Activated CD4-positive, CD25-positive, alpha-beta regulatory T cell treated with anti-CD3 and anti-CD28 coated beads, Interleukin-2, amount 50 U/mL, for 72 hours (primary cell): Measurements from ENCODE around the gene CD164L2.
A peak's percentile ranks its signal among the peaks of the same experiment; 100 is the strongest.
"Not testable (repeated sequence)": the region's sequence is repeated elsewhere in the genome, so short reads cannot be mapped to it uniquely, and the experiment has no call there.

ENCODE experiments used
- DNase-seq: peaks from one replicate; pipeline ENCODE4 v3.0.0; 2021

CD164L2 gene

GRCh38 chr1:27403931-27404330 is 20.8 kb upstream of the CD164L2 start:
- DNase-seq, result no peak

GRCh38 chr1:27403065-27403726 is 20.1 kb upstream of the CD164L2 start:
- no peak for DNase-seq

- DNase-seq, result no peak
Observed at GRCh38 chr1:27402349-27402754, 19.2 kb upstream of the CD164L2 start.

- no peak for DNase-seq
Observed at GRCh38 chr1:27400963-27401341, 17.8 kb upstream of the CD164L2 start.

- DNase-seq, result no peak
Observed at GRCh38 chr1:27400082-27400962, 17.2 kb upstream of the CD164L2 start.

GRCh38 chr1:27399251-27400025 is 16.3 kb upstream of the CD164L2 start:
- DNase-seq, result no peak

GRCh38 chr1:27398405-27399149 is 15.4 kb upstream of the CD164L2 start:
- no peak for DNase-seq

GRCh38 chr1:27397749-27398148 is 14.6 kb upstream of the CD164L2 start:
- DNase-seq, result no peak

- no peak for DNase-seq
Observed at GRCh38 chr1:27397110-27397509, 14.0 kb upstream of the CD164L2 start.

GRCh38 chr1:27395441-27396195 is 12.5 kb upstream of the CD164L2 start:
- DNase-seq, result peak; percentile 80

- no peak for DNase-seq
Observed at GRCh38 chr1:27394925-27395324, 11.8 kb upstream of the CD164L2 start.

GRCh38 chr1:27394282-27394658 is 11.1 kb upstream of the CD164L2 start:
- DNase-seq, result no peak

GRCh38 chr1:27393641-27394281 is 10.6 kb upstream of the CD164L2 start:
- no peak for DNase-seq

- no peak for DNase-seq
Observed at GRCh38 chr1:27392778-27393635, 9.9 kb upstream of the CD164L2 start.

GRCh38 chr1:27392096-27392777 is 9.1 kb upstream of the CD164L2 start, which contains the start of gene GPR3:
Gene GPR3, plus strand, starts transcription at chr1:27392622. Its CDS starts 1,177 bp downstream, at chr1:27393799.
- peak; percentile 87 for DNase-seq

- no peak for DNase-seq
Observed at GRCh38 chr1:27391511-27392095, 8.5 kb upstream of the CD164L2 start.

- DNase-seq, result peak; percentile 79
Observed at GRCh38 chr1:27388337-27389005, 5.3 kb upstream of the CD164L2 start.

- not testable (repeated sequence) for DNase-seq
Observed at GRCh38 chr1:27384797-27385196, 1.7 kb upstream of the CD164L2 start.

- no peak for DNase-seq
Observed at GRCh38 chr1:27383661-27384060, 528 bp upstream of the CD164L2 start.
